Astrocyte (in vitro differentiated cells and primary cell): ENCODE results near the gene FZD7. TPM values are rescaled to one million over a fixed set of nuclear protein-coding genes. Genes with fewer than 3 reads are reported as not detected.
A peak's percentile ranks its signal among the peaks of the same experiment; 100 is the strongest.

Experiments used
- DNase-seq: peaks from one replicate; pipeline ENCODE4 v3.0.0-alpha.2; 2010; ENCODE audit warnings: low read depth
- FAIRE-seq: peaks from 2 replicates; lab custom pipeline; 2011; peaks lifted over from hg19 to GRCh38; lab: Jason Lieb, UNC
- H2AFZ ChIP-seq: 2 replicates; pipeline ENCODE4 v1.6.0; 2012; ENCODE audit warnings: low read depth, low read length, inconsistent platforms
- H3K27ac ChIP-seq: 2 replicates; pipeline ENCODE4 v1.5.1; 2011; ENCODE audit warnings: low read depth, low read length, inconsistent platforms
- H3K27me3 ChIP-seq: 2 replicates; pipeline ENCODE4 v1.6.0; 2011; ENCODE audit warnings: low read length, inconsistent platforms; ENCODE audit not compliant: insufficient read depth
- H3K36me3 ChIP-seq: 2 replicates; pipeline ENCODE4 v1.5.1; 2011; ENCODE audit warnings: low read length, inconsistent platforms; ENCODE audit not compliant: insufficient read depth
- H3K4me1 ChIP-seq: 2 replicates; pipeline ENCODE4 v1.5.1; 2011; ENCODE audit warnings: low read length, inconsistent platforms; ENCODE audit not compliant: insufficient read depth
- H3K4me2 ChIP-seq: 2 replicates; pipeline ENCODE4 v1.6.0; 2012; ENCODE audit warnings: low read length, inconsistent platforms
- H3K4me3 ChIP-seq: 2 replicates; pipeline ENCODE4 v1.5.1; 2011; ENCODE audit warnings: low read depth, mild to moderate bottlenecking, low read length, inconsistent platforms; ENCODE audit not compliant: insufficient read depth
- H3K79me2 ChIP-seq: 2 replicates; pipeline ENCODE4 v1.6.0; 2012; ENCODE audit warnings: mild to moderate bottlenecking, low read length, inconsistent platforms; ENCODE audit not compliant: insufficient read depth
- H3K9ac ChIP-seq: 2 replicates; pipeline ENCODE4 v1.6.0; 2012; ENCODE audit warnings: mild to moderate bottlenecking, low read length, inconsistent platforms
- H3K9me3 ChIP-seq: 2 replicates; pipeline ENCODE4 v1.5.1; 2012; ENCODE audit warnings: low read depth, mild to moderate bottlenecking, low read length, inconsistent platforms; ENCODE audit not compliant: insufficient read depth
- H4K20me1 ChIP-seq: 2 replicates; pipeline ENCODE4 v1.6.0; 2012; ENCODE audit warnings: low read length, inconsistent platforms; ENCODE audit not compliant: insufficient read depth
- H3K27ac Mint-ChIP-seq: one replicate; pipeline ENCODE4 v1.8.0; 2021; ENCODE audit warnings: mild to moderate bottlenecking, mixed read lengths; ENCODE audit not compliant: unreplicated experiment
- H3K27me3 Mint-ChIP-seq: one replicate; pipeline ENCODE4 v1.8.0; 2021; ENCODE audit warnings: low read depth, mixed read lengths; ENCODE audit not compliant: unreplicated experiment
- H3K36me3 Mint-ChIP-seq: one replicate; pipeline ENCODE4 v1.8.0; 2021; ENCODE audit warnings: low read depth, mixed read lengths; ENCODE audit not compliant: unreplicated experiment
- H3K4me1 Mint-ChIP-seq: one replicate; pipeline ENCODE4 v1.8.0; 2021; ENCODE audit warnings: low read depth, mixed read lengths; ENCODE audit not compliant: unreplicated experiment
- H3K4me3 Mint-ChIP-seq: one replicate; pipeline ENCODE4 v1.8.0; 2021; ENCODE audit warnings: mild to moderate bottlenecking, moderate library complexity, mixed read lengths; ENCODE audit not compliant: unreplicated experiment
- H3K9me3 Mint-ChIP-seq: one replicate; pipeline ENCODE4 v1.8.0; 2021; ENCODE audit warnings: mild to moderate bottlenecking, mixed read lengths; ENCODE audit not compliant: unreplicated experiment
- EZH2 ChIP-seq: IDR thresholded peaks from 2 replicates; pipeline ENCODE4 v1.6.1; 2012; ENCODE audit warnings: mild to moderate bottlenecking, low read length, inconsistent platforms; ENCODE audit not compliant: insufficient read depth
- total RNA-seq: library from RNA; stranded (reverse); gene quantifications from 2 replicates; pipeline ENCODE4 v1.2.1, GENCODE V29; 2021
- TF ChIP-seq, protein P1 (sequence below): IDR thresholded peaks from 2 replicates; pipeline ENCODE4 v1.5.1; 2011; ENCODE audit warnings: low read depth, mild to moderate bottlenecking, inconsistent platforms, low read length, moderate library complexity; ENCODE audit not compliant: insufficient read depth

The FZD7 gene
- total RNA-seq, 1 donor from 2014 or later: 61.5 TPM

GRCh38 chr2:202052235-202052634, 18.6 kb downstream of the FZD7 start:
- no peak for FAIRE-seq
- H3K4me2 ChIP-seq: peak overlapping the region; percentile 64

GRCh38 chr2:202054679-202055078, 21.0 kb downstream of the FZD7 start:
- Histone ChIP-seq H3K27me3 (peaks cover 3% of the 10 kb centered on the region), H3K4me2 (no peak overlapping the region), H3K79me2 (no peaks in the 10 kb centered on the region), H3K4me1 (peaks cover 6% of the 10 kb centered on the region), H3K36me3 (no peaks in the 10 kb centered on the region), H3K27ac (no peak overlapping the region), H4K20me1 (no peaks in the 10 kb centered on the region), H2AFZ (no peak overlapping the region), H3K4me3 (no peak overlapping the region), H3K9ac (no peak overlapping the region), H3K9me3 (no peaks in the 10 kb centered on the region)
- no peak for DNase-seq
- no peaks in the 10 kb centered on the region for H3K9me3 Mint-ChIP-seq
- no peak for FAIRE-seq
- H3K36me3 Mint-ChIP-seq: no peaks in the 10 kb centered on the region
- peaks cover 19% of the 10 kb centered on the region for H3K27me3 Mint-ChIP-seq
- H3K4me1 Mint-ChIP-seq: peaks cover under 1% of the 10 kb centered on the region
- H3K4me3 Mint-ChIP-seq: no peak overlapping the region
- H3K27ac Mint-ChIP-seq: no peak overlapping the region
- TF ChIP-seq, protein P1, sequence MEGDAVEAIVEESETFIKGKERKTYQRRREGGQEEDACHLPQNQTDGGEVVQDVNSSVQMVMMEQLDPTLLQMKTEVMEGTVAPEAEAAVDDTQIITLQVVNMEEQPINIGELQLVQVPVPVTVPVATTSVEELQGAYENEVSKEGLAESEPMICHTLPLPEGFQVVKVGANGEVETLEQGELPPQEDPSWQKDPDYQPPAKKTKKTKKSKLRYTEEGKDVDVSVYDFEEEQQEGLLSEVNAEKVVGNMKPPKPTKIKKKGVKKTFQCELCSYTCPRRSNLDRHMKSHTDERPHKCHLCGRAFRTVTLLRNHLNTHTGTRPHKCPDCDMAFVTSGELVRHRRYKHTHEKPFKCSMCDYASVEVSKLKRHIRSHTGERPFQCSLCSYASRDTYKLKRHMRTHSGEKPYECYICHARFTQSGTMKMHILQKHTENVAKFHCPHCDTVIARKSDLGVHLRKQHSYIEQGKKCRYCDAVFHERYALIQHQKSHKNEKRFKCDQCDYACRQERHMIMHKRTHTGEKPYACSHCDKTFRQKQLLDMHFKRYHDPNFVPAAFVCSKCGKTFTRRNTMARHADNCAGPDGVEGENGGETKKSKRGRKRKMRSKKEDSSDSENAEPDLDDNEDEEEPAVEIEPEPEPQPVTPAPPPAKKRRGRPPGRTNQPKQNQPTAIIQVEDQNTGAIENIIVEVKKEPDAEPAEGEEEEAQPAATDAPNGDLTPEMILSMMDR: no peak
- TF ChIP-seq EZH2: no peak

More at GRCh38 chr2:202052235-202052634, 18.6 kb downstream of the FZD7 start:
- Mint-ChIP-seq H3K27ac (no peak overlapping the region), H3K4me1 (peaks cover 2% of the 10 kb centered on the region), H3K27me3 (peaks cover 28% of the 10 kb centered on the region), H3K36me3 (no peaks in the 10 kb centered on the region), H3K4me3 (no peak overlapping the region), H3K9me3 (peaks cover 3% of the 10 kb centered on the region)
- Histone ChIP-seq H3K9ac (no peak overlapping the region), H3K27ac (no peak overlapping the region), H4K20me1 (no peaks in the 10 kb centered on the region), H3K9me3 (no peaks in the 10 kb centered on the region), H3K4me3 (no peak overlapping the region), H3K27me3 (peaks cover 3% of the 10 kb centered on the region), H3K36me3 (no peaks in the 10 kb centered on the region), H3K79me2 (no peaks in the 10 kb centered on the region), H3K4me1 (peaks cover 6% of the 10 kb centered on the region), H2AFZ (no peak overlapping the region)
- no peak for DNase-seq
- TF ChIP-seq EZH2: no peak
- TF ChIP-seq, protein P1: no peak

DNA sequence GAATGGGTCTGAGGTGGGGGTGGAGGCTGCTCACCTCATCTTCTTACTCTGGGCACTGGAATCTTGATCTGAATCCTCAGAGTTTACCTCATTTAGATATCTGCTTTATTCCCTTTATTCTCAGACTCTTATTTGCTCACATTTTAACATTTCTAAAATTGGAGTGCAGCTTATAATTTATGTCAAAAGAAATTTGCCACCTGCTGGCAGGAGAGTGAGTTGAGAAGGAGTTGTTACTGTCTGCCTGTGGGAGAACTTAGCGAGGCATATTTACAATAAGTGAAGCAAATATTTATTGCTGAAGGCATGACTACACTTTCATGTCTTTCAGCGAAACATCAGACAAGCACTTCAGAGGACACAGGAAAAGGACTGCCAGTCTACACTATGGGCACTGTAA, 23.0 kb downstream of the FZD7 start:
- Histone ChIP-seq H3K27ac (no peak overlapping the region), H3K27me3 (peaks cover 3% of the 10 kb centered on the region), H3K9me3 (no peaks in the 10 kb centered on the region), H3K4me3 (no peak overlapping the region), H4K20me1 (no peaks in the 10 kb centered on the region), H2AFZ (no peak overlapping the region), H3K9ac (no peak overlapping the region), H3K79me2 (no peaks in the 10 kb centered on the region), H3K36me3 (no peaks in the 10 kb centered on the region), H3K4me1 (peaks cover 6% of the 10 kb centered on the region), H3K4me2 (no peak overlapping the region)
- Mint-ChIP-seq H3K27ac (no peak overlapping the region), H3K27me3 (peaks cover 18% of the 10 kb centered on the region), H3K4me3 (no peak overlapping the region), H3K4me1 (no peaks in the 10 kb centered on the region), H3K9me3 (no peaks in the 10 kb centered on the region), H3K36me3 (no peaks in the 10 kb centered on the region)
- TF ChIP-seq, protein P1: peak; percentile 46
- TF ChIP-seq EZH2: no peak
- FAIRE-seq: no peak
- DNase-seq: no peak
